BJ (cell line): ENCODE data around the gene DLX2. TPM values are rescaled to one million over a fixed set of nuclear protein-coding genes. Genes with fewer than 3 reads are reported as not detected.

ENCODE experiments used
- CTCF ChIA-PET: fragments of 350-600 bp; formaldehyde crosslinking; extraction: SDS; loops from one replicate; lab custom pipeline; 2021; ENCODE audit warnings: antibody characterized with exemption, inconsistent platforms; lab: Yijun Ruan, JAX
- POLR2A ChIA-PET: fragments of 300-600 bp; sonication (Branson Sonifier 250); formaldehyde crosslinking; extraction: SDS; loops from one replicate; lab custom pipeline; 2021; ENCODE audit warnings: antibody characterized with exemption; lab: Charles Lee
- DNase-seq: peaks from one replicate; pipeline ENCODE4 v3.0.0-alpha.2; 2011; ENCODE audit warnings: low read depth
- H3K27me3 ChIP-seq: 2 replicates; pipeline ENCODE4 v1.6.0; 2011; ENCODE audit warnings: low read length; ENCODE audit not compliant: control insufficient read depth, insufficient read depth
- H3K36me3 ChIP-seq: 2 replicates; pipeline ENCODE4 v1.5.1; 2011; ENCODE audit warnings: low read length; ENCODE audit not compliant: control insufficient read depth, insufficient read depth
- H3K4me3 ChIP-seq: 2 replicates; pipeline ENCODE4 v1.5.1; 2011; ENCODE audit warnings: low read depth, mild to moderate bottlenecking, control low read depth, low read length
- polyA plus RNA-seq: library from polyadenylated mRNA; depleted of rRNA; stranded (reverse); fragments of >200 nt; gene quantifications from 2 replicates; pipeline ENCODE4 v1.2.3, GENCODE V29; 2011
- TF ChIP-seq, protein P1 (sequence below): IDR thresholded peaks from 2 replicates; pipeline ENCODE4 v1.5.1; 2011; ENCODE audit warnings: low read depth, mild to moderate bottlenecking, control low read depth, inconsistent platforms, low read length, moderate library complexity; ENCODE audit not compliant: insufficient read depth

The DLX2 gene
- polyA plus RNA-seq, 1 experiment: 0.20 TPM

- H3K27me3 ChIP-seq: peaks cover 37% of the 10 kb centered on the region
- no peak overlapping the region for H3K4me3 ChIP-seq
- ChIA-PET CTCF (interaction anchor here (1.4 kb wide), 1 partner anchor 14 kb away, joined by 3 read pairs; no protein-coding TSS in a partner anchor), POLR2A (no interaction called here)
- TF ChIP-seq, protein P1, sequence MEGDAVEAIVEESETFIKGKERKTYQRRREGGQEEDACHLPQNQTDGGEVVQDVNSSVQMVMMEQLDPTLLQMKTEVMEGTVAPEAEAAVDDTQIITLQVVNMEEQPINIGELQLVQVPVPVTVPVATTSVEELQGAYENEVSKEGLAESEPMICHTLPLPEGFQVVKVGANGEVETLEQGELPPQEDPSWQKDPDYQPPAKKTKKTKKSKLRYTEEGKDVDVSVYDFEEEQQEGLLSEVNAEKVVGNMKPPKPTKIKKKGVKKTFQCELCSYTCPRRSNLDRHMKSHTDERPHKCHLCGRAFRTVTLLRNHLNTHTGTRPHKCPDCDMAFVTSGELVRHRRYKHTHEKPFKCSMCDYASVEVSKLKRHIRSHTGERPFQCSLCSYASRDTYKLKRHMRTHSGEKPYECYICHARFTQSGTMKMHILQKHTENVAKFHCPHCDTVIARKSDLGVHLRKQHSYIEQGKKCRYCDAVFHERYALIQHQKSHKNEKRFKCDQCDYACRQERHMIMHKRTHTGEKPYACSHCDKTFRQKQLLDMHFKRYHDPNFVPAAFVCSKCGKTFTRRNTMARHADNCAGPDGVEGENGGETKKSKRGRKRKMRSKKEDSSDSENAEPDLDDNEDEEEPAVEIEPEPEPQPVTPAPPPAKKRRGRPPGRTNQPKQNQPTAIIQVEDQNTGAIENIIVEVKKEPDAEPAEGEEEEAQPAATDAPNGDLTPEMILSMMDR: no peak
- no peaks in the 10 kb centered on the region for H3K36me3 ChIP-seq
- no peak for DNase-seq
Observed at GRCh38 chr2:172092716-172093415, 9.8 kb downstream of the DLX2 start.

DNA sequence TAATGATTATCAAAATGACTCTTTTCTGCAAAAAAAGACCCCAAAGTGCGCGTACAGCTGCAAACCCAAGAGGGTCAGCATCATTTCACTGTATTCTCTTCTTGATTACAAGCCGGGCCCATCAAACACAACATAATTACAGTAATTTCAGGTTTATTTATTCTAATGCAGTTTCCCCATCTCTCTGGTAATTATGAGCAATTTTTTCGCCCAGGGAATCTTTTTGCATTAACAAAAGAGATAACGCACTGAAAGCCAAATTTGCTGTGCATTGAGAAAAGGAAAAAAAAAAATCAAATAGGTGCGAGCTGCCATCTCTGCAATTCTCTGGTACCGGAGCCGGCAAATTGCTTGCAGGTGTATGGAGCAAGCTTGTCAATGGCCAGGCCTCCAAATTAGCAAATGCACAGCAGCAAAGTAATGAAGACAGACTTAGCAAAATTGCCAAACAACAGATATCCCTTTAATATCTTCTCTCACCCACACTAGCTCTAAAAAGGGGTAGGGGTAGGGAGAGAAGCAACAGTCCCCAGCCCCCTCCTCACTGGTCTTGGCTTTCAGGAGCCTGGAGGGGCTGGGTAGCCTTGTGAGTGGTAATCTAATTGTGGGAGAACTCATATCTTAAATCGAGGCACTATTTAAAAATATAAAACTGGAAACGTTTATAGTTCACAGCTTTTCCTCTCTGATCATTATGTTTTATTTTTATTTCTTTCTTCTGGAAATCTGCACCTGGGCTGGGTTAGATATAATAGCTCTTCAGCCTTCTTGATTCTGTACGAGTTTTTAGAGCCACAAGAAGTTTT lies 10.7 kb downstream of the DLX2 start:
- DNase-seq: no peak
- Histone ChIP-seq H3K36me3 (no peaks in the 10 kb centered on the region), H3K27me3 (peaks cover 45% of the 10 kb centered on the region), H3K4me3 (no peak overlapping the region)
- TF ChIP-seq, protein P1: no peak
- CTCF ChIA-PET: interaction anchor here (1.4 kb wide), 1 partner anchor 15 kb away, joined by 3 read pairs; no protein-coding TSS in a partner anchor
- POLR2A ChIA-PET: interaction anchor here (0.6 kb wide), 1 partner anchor 273 kb away, joined by 3 read pairs; no protein-coding TSS in a partner anchor

DNA sequence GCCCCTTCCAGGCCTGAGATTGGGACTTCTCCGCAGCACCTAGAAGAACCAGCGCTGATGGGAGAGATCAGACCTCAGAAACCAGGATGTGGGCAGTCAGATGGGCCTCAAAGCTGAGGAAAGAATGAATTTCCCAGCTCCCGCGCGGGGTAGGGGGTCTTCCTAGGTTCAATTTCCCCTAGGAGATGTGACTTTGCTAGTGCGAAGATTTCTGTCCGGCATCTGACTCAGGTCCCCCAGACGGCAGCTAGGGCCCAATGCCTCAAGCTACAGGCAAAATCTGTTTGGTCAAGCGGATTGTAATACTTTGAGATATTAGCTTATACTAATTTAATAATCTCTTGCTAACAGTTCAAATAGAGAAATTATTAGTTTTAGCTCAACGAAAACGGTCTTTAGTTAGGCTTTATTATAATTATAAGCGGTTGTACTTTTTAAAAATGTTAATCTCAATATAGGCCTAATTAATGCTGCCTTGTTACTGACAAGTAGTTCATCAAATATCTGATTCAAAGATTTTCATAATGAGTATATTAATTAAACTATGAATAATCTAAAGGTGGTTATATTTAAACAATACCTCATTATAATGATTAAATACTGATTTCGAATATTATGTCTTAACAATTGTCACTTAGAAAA lies 11.6 kb downstream of the DLX2 start:
- Histone ChIP-seq H3K4me3 (no peak overlapping the region), H3K36me3 (no peaks in the 10 kb centered on the region), H3K27me3 (peaks cover 51% of the 10 kb centered on the region)
- CTCF ChIA-PET: interaction anchor here (0.6 to 0.8 kb wide), 2 partner anchors 8 to 85 kb away, joined by 3 read pairs; no protein-coding TSS in a partner anchor
- TF ChIP-seq, protein P1: no peak
- no peak for DNase-seq
- POLR2A ChIA-PET: interaction anchor here (0.6 kb wide), 1 partner anchor 272 kb away, joined by 3 read pairs; no protein-coding TSS in a partner anchor

- Histone ChIP-seq H3K36me3 (no peaks in the 10 kb centered on the region), H3K4me3 (no peak overlapping the region), H3K27me3 (peaks cover 51% of the 10 kb centered on the region)
- ChIA-PET CTCF (interaction anchor here (0.8 kb wide), 1 partner anchor 8 kb away, joined by 3 read pairs; no protein-coding TSS in a partner anchor), POLR2A (no interaction called here)
- TF ChIP-seq, protein P1: no peak
- DNase-seq: no peak
Observed at GRCh38 chr2:172090044-172090961, 12.4 kb downstream of the DLX2 start.
